Activated CD4-positive, alpha-beta T cell treated with anti-CD3 and anti-CD28 coated beads, Interleukin-2, amount 10 ng/mL, durations not matched to agents 24 days and 14 days (primary cell): ENCODE results near the gene LHFPL6. TPM values are rescaled to one million over a fixed set of nuclear protein-coding genes. Genes with fewer than 3 reads are reported as not detected.

Source experiments
- DNase-seq: peaks from one replicate; pipeline ENCODE4 v3.0.0; 2022
- H3K27ac Mint-ChIP-seq: one replicate; pipeline ENCODE4 v1.8.0; 2022; ENCODE audit warnings: mild to moderate bottlenecking, mixed read lengths
- H3K27me3 Mint-ChIP-seq: one replicate; pipeline ENCODE4 v1.8.0; 2022; ENCODE audit warnings: mixed read lengths
- H3K36me3 Mint-ChIP-seq: one replicate; pipeline ENCODE4 v1.8.0; 2022; ENCODE audit warnings: low read depth, mild to moderate bottlenecking, mixed read lengths
- H3K4me1 Mint-ChIP-seq: one replicate; pipeline ENCODE4 v1.8.0; 2021; ENCODE audit warnings: mixed read lengths
- H3K4me3 Mint-ChIP-seq: one replicate; pipeline ENCODE4 v1.8.0; 2022; ENCODE audit warnings: mild to moderate bottlenecking, moderate library complexity, mixed read lengths
- H3K9me3 Mint-ChIP-seq: one replicate; pipeline ENCODE4 v1.8.0; 2021; ENCODE audit warnings: mixed read lengths
- intact Hi-C: fragments of 100-400 bp; cut with micrococcal nuclease; formaldehyde crosslinking; loops from one replicate; pipeline ENCODE4 v1.15.1; 2023
- total RNA-seq: library from RNA; stranded (reverse); gene quantifications from 2 replicates; pipeline ENCODE4 v1.2.3, GENCODE V29; 2022

LHFPL6 gene
- total RNA-seq, 1 donor from 2014 or later: 4.8 TPM

DNA sequence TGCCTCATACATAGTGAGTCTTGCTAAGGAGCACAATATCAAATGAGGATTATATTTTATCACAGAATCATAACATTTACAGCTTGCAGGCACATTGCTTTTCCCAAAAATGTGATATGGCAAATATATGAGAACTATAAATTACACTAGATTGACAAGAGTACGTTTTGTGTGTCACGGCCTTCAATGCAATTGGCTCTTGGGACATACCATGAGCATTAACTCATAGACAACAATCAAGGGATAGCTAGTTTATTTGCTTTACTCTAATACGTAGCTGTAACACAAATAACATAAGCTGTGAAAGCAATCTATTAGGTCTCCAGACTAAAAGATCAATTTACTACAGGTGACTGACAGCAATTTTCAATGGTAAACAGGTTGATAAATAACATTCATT lies 17.8 kb downstream of the LHFPL6 start:
- Mint-ChIP-seq H3K36me3 (no peaks in the 10 kb centered on the region), H3K27ac (no peak overlapping the region), H3K4me3 (no peak overlapping the region), H3K9me3 (no peaks in the 10 kb centered on the region), H3K27me3 (peaks cover 2% of the 10 kb centered on the region), H3K4me1 (no peaks in the 10 kb centered on the region)
- intact Hi-C loops: no loop called here
- DNase-seq: no peak

DNA sequence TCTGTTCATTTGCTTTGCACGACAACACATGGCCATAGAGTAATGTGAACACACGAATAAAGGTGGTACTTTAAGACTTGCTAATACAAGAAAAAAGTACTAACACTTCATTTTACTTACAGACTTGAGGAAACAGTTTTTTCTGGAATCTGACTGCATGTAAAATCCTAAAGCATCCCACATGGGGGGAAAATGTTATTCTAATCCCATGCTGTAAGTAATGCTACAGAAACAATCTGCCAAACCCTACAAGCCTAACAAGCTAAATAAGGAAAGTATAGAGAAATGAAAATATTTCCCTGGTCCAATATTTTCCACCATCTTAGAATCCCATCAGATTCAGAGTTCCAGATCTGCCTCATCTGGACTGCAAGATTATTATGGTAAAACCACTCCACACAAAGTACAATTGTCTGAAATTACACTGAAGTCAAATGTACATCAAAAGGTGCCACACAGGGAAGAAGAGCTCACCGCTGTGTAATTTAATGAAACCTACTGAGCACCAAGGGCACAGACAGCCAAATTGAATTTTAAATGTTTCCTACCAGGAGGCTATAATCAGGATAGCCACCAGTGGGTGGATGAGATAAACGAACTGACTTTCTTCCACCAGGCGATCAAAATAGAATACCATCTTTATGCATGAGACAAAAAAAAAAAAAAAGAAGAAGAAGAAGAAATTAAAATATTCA lies 22.0 kb downstream of the LHFPL6 start:
- Mint-ChIP-seq H3K9me3 (no peaks in the 10 kb centered on the region), H3K4me1 (no peaks in the 10 kb centered on the region), H3K27ac (no peak overlapping the region), H3K27me3 (peaks cover 1% of the 10 kb centered on the region), H3K4me3 (no peak overlapping the region), H3K36me3 (no peaks in the 10 kb centered on the region)
- no peak for DNase-seq
- intact Hi-C loops: no loop called here

DNA sequence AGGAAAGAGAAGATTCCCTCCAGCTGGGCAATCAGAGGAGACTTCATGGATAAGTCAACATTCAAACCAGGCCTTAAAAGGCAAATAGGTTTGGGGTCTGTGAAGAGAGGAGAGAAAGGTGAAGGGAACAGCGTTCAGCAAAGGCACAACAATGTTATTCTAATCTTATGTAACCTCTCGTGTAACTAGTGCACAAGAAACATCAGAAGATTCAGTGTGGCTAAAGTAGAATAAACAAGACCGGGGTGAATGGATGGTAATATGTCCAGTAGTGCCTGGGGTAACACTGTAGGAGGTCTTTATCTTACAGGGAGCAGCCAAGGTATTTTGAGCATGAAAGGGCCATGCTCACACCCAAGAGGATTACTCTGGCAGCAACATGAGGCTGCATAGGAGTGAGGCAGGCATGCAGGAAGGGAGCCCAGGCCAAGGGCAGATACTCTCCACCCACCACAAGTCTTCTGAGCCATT lies 24.1 kb downstream of the LHFPL6 start:
- Mint-ChIP-seq H3K4me1 (no peaks in the 10 kb centered on the region), H3K27me3 (peaks cover 1% of the 10 kb centered on the region), H3K27ac (no peak overlapping the region), H3K36me3 (no peaks in the 10 kb centered on the region), H3K9me3 (no peaks in the 10 kb centered on the region), H3K4me3 (no peak overlapping the region)
- DNase-seq: no peak
- intact Hi-C loops: no loop called here

DNA sequence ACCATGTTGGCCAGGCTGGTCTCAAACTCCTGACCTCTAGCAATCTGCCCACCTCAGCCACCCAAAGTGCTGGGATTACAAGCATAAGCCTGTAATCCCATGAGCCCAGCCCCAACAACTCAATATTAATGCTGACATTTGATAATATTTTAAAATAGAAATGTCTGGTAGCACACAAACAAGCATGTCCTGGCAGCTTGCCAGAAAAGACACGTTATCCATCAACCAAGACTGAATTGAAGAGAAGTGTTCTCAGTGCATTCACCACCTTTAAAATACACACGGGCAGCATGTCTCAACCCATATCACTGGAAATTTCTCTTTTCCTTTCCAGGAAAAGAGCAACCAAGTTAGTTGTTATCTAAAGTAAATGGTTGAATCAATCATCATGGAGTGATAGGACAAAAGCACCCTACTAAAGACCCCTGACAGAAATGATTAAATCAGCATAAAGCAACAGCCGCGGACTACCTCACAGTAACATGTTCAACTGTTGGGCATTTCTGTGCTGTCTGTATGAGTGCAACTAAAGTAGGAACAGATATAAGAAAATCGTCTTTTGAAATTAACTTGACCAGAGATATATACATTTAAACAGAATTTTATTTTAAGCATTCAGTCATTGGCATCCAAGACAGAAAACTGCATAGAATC lies 25.0 kb downstream of the LHFPL6 start:
- no peaks in the 10 kb centered on the region for H3K9me3 Mint-ChIP-seq
- H3K4me1 Mint-ChIP-seq: no peaks in the 10 kb centered on the region
- no peak overlapping the region for H3K4me3 Mint-ChIP-seq
- peaks cover 1% of the 10 kb centered on the region for H3K27me3 Mint-ChIP-seq
- DNase-seq: no peak
- intact Hi-C loops: no loop called here
- H3K27ac Mint-ChIP-seq: no peak overlapping the region
- no peaks in the 10 kb centered on the region for H3K36me3 Mint-ChIP-seq

DNA sequence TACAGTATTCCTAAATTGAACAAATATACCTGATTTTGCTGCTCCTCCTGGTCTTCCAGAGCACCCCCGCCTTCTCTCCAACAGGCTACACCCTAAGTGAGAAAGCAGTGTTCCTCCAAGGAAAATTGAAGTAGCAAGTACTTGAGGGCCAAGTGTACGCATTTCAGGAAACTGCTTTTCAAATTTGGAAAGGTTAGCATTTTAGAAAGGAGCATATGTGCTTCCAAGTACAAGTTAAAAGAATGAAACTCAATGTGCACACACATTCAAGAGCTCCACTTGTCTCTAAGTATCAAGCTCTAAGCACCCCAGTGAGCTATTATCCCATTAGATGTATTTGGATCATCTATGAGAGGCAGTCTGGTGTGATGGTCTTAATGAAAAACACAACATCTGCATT lies 25.8 kb downstream of the LHFPL6 start:
- intact Hi-C loops: no loop called here
- Mint-ChIP-seq H3K27ac (no peak overlapping the region), H3K4me1 (no peaks in the 10 kb centered on the region)

DNA sequence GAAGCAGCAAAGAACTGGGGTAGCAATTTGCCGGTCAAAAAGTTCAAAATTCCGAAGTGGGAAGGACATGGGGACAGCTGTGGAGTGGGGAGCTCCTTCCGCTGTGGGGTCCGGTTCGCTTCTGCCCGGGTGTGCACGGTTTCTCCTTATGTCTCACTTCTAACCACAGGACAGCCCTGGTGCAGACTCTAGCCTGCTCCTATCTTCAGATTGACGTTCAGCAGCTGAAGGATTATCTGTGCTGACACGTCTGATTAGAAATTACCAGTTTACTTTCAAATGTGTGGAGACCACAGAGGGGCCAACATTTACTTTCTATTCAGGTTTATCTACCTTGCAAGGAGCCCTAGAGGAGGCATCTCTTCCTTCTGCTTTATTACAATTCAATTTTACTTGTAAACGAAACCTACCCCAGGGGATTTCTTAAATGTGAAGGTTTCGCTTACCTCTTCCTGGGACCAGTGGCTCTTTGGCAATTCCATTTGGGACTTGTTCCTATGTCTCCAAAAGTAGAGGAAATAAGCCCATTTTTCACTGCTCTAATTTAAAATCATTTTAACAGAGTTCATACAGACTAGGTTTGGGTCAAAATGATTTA lies 27.3 kb downstream of the LHFPL6 start:
- Mint-ChIP-seq H3K4me1 (no peaks in the 10 kb centered on the region), H3K4me3 (no peak overlapping the region), H3K27ac (no peak overlapping the region), H3K27me3 (peaks cover 4% of the 10 kb centered on the region), H3K36me3 (no peaks in the 10 kb centered on the region), H3K9me3 (no peaks in the 10 kb centered on the region)
- intact Hi-C loops: no loop called here
- DNase-seq: no peak

More for the DNA sequence above, 25.8 kb downstream of the LHFPL6 start:
- Mint-ChIP-seq H3K4me3 (no peak overlapping the region), H3K36me3 (no peaks in the 10 kb centered on the region), H3K27me3 (peaks cover 6% of the 10 kb centered on the region), H3K9me3 (no peaks in the 10 kb centered on the region)
- DNase-seq: no peak

DNA sequence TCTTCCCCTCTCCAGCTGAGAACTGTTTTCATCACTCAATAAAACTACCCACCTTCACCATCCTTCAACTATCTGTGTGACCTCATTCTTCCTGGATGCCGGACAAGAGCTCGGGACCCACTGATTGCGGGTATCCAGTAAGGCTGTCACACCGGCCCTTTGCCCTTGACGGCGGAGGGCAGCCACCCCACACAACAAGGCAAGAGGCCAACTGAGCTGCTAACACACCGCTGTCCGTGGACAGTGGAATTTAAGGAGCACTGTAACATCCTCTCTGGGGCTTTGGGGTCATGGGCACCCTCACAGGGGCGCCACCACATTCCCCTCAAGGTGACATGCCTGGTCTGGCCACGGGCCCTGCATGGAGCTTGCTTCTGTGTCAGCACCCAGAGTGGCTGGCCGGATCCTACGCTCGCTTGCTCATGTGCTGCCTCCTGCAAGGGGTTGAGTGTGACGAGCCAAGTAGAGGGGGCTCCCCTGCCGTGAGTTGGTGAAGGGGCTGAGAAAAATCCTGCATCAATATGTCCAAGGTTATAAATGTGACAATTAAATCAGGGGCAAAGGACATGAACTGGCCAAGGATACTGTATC lies 31.4 kb downstream of the LHFPL6 start:
- DNase-seq: no peak
- H3K4me3 Mint-ChIP-seq: no peak overlapping the region
- H3K27ac Mint-ChIP-seq: no peak overlapping the region
- peaks cover 8% of the 10 kb centered on the region for H3K27me3 Mint-ChIP-seq
- intact Hi-C loops: no loop called here
- H3K4me1 Mint-ChIP-seq: no peaks in the 10 kb centered on the region
- H3K36me3 Mint-ChIP-seq: no peaks in the 10 kb centered on the region
- H3K9me3 Mint-ChIP-seq: no peaks in the 10 kb centered on the region

DNA sequence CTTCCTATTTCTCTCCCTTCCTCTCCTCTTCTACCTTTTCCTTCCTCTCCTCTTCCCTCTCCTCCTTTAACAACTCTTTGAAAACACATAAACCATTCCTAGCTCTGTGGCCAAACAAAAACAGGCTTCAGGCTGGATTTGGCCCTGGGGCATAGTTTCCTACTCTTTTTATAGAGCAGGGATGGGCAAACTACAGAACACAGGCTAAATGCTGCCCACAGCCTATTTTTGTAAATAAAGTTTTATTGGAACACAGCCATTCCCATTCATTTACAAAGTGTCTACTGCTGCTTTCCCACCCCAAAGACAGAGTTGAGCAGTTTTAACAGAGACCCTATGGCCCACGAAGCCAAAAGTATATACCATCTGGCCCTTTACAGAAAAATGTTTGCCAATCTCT lies 35.4 kb downstream of the LHFPL6 start:
- H3K4me3 Mint-ChIP-seq: no peak overlapping the region
- H3K27ac Mint-ChIP-seq: no peak overlapping the region
- H3K27me3 Mint-ChIP-seq: peaks cover 6% of the 10 kb centered on the region
- no peaks in the 10 kb centered on the region for H3K4me1 Mint-ChIP-seq
- no peak for DNase-seq
- no peaks in the 10 kb centered on the region for H3K9me3 Mint-ChIP-seq
- intact Hi-C loops: no loop called here
- no peaks in the 10 kb centered on the region for H3K36me3 Mint-ChIP-seq

DNA sequence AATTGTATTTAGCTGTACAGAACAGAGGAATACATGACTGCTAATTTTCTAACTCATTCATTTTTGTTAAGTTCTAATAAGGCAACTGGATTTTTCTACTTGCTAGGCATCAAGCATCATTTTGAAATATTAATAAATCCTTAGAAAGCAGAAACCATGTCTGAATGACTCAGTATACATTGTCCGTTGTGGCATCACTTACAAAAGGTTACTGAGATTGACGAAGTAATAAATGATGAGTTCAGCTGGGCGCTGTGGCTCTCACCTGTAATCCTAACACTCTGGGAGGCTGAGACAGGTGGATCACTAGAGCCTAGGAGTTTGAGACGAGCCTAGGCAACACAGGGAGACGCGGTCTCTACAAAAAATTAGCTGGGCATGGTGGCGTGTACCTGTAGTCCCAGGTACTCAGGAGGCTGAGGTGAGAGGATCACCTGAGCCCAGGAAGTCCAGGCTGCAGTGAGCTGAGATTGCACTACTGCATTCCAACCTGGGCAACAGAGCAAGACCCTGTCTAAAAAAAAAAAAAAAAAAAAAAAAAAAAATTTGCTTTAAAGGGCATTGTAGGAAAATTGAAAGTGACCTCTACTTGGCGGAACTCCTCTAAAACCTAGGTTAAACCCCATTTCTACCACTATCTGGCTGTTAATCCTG lies 36.6 kb downstream of the LHFPL6 start:
- intact Hi-C loops: no loop called here
- no peaks in the 10 kb centered on the region for H3K9me3 Mint-ChIP-seq
- H3K4me3 Mint-ChIP-seq: no peak overlapping the region
- H3K4me1 Mint-ChIP-seq: no peaks in the 10 kb centered on the region
- DNase-seq: no peak
- H3K27me3 Mint-ChIP-seq: peaks cover 4% of the 10 kb centered on the region
- no peak overlapping the region for H3K27ac Mint-ChIP-seq
- no peaks in the 10 kb centered on the region for H3K36me3 Mint-ChIP-seq

DNA sequence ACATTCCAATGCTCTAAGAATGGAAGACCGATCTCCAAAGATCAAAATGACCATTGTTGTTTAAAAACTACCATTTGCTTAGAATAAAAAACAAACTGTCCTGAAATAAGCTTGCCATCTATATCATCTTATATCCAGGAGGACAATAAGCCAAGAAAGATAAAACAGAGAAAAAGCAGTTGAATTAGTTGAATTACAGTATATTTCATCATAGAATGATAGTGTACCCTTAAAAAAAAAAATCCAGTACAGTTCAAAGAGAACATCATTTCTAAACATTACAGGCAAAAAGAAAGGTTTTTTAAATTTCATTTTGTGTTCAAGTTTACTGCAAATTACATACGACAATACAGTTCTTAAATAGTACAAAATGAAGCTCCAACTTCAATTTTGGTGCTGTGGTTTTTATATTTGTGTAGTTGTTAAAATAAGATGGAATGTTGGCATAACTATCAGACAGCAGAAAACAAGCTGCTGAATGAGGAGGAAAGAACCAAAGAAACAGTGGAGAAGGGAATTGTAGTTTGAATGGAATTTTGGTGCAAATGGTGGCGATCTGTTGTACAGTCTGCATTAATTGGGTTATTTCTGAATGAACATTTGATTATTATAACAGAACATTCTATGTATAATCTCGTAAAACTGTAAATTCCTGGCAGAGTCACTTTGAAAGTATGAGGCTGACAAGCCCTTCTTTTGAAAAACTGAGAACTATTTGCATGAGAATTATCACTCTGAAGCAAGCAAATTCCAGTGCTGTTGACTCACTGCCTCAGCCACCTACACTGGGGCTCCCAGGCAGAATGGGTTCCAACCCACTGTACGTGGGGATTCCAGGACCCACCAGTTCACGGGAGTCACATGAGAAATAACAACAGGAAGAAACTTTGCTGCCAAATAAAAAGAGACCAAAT lies 37.7 kb downstream of the LHFPL6 start:
- Mint-ChIP-seq H3K27ac (no peak overlapping the region), H3K36me3 (no peaks in the 10 kb centered on the region), H3K9me3 (no peaks in the 10 kb centered on the region), H3K4me1 (no peaks in the 10 kb centered on the region), H3K27me3 (peaks cover 4% of the 10 kb centered on the region), H3K4me3 (no peak overlapping the region)
- no peak for DNase-seq
- intact Hi-C loops: no loop called here

DNA sequence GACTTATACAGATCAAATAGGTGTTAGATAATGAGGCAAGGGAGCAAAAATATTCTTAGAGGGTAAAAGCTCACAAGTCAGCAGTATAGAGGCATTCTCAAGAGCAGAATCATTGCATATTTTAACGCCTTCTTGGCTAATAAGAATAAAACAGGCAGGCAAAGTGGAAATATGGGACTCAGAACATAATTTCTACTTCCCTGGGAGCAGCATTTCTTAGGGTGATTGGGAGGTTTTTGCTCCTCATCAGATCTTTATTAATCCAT lies 39.6 kb downstream of the LHFPL6 start:
- no peak for DNase-seq
- no peaks in the 10 kb centered on the region for H3K4me1 Mint-ChIP-seq
- peaks cover 1% of the 10 kb centered on the region for H3K27me3 Mint-ChIP-seq
- no peaks in the 10 kb centered on the region for H3K36me3 Mint-ChIP-seq
- intact Hi-C loops: no loop called here
- H3K9me3 Mint-ChIP-seq: no peaks in the 10 kb centered on the region
- no peak overlapping the region for H3K27ac Mint-ChIP-seq
- H3K4me3 Mint-ChIP-seq: no peak overlapping the region

DNA sequence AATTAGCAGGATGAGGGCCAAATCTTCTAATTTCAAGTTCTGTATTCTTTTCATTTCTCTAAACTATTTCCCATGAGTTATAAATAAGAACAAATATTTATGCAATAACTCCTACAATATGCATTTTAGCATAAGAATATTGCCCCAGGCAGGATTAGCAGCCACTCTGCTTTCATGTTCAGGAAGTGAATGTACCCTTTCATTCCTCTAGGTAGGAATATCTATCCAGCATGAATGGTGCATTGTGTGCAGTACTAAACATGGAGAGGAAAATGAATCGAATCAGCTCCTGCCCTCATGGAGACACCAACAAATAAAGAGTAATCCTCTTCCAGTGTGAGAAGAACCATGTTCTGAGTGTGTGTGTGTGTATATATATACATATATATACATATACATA lies 41.0 kb downstream of the LHFPL6 start:
- Mint-ChIP-seq H3K4me1 (no peaks in the 10 kb centered on the region), H3K36me3 (no peaks in the 10 kb centered on the region), H3K27ac (no peak overlapping the region), H3K9me3 (no peaks in the 10 kb centered on the region), H3K27me3 (no peaks in the 10 kb centered on the region), H3K4me3 (no peak overlapping the region)
- intact Hi-C loops: no loop called here
- DNase-seq: no peak

DNA sequence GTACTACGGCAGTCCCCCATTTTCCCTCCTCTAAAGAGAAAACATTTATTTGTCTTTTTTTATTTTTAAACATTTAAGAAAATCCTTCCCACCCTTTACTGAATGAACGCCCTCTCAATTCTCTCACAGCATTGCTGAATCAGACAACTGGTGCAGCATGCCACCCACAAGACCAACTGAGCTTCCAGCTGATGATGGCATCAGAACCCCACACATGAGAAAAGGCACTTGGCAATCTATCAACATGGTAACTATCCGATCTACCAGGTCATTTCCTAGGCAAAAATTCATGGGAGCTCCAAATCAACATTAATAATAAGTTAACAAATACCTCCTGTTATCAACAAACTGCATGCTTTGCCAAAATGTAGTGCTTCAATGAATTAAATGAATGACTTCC lies 43.1 kb downstream of the LHFPL6 start:
- intact Hi-C loops: no loop called here
- DNase-seq: no peak
- Mint-ChIP-seq H3K27ac (no peak overlapping the region), H3K27me3 (no peaks in the 10 kb centered on the region), H3K9me3 (no peaks in the 10 kb centered on the region), H3K4me3 (no peak overlapping the region), H3K36me3 (no peaks in the 10 kb centered on the region), H3K4me1 (no peaks in the 10 kb centered on the region)
